Stomach smooth muscle (tissue), 2 donors: ENCODE data around the gene PPARA.
"Not testable (repeated sequence)": the region's sequence is repeated elsewhere in the genome, so short reads cannot be mapped to it uniquely, and the experiment has no call there.

Experiments used
- H3K27ac ChIP-seq: one replicate; pipeline ENCODE4 v1.7.0; 2013; ENCODE audit warnings: mild to moderate bottlenecking, low read length, inconsistent platforms
- H3K27me3 ChIP-seq, 2 donors: one replicate each; pipeline ENCODE4 v1.7.0; 2013; ENCODE audit warnings: low read length in 2 of 2; ENCODE audit not compliant: insufficient read depth in 2 of 2, control insufficient read depth in 1 of 2
- H3K36me3 ChIP-seq, 2 donors: one replicate each; pipeline ENCODE4 v1.7.0; 2013; ENCODE audit warnings: low read length in 2 of 2; ENCODE audit not compliant: control insufficient read depth in 2 of 2, insufficient read depth in 2 of 2
- H3K4me1 ChIP-seq: one replicate; pipeline ENCODE4 v1.7.0; 2013; ENCODE audit warnings: low read length; ENCODE audit not compliant: control insufficient read depth, insufficient read depth
- H3K4me3 ChIP-seq, 2 donors: one replicate each; pipeline ENCODE4 v1.7.0; 2013; ENCODE audit warnings: low read length in 2 of 2
- H3K9ac ChIP-seq, 2 donors: one replicate each; pipeline ENCODE4 v1.7.0; 2013; ENCODE audit warnings: low read length in 2 of 2, mild to moderate bottlenecking in 1 of 2
- H3K9me3 ChIP-seq, 2 donors: one replicate each; pipeline ENCODE4 v1.7.0; 2013; ENCODE audit warnings: low read length in 2 of 2; ENCODE audit not compliant: control insufficient read depth in 2 of 2
- donor health status: healthy.
- donor health status: Pancreatic carcinoma.

Gene PPARA

DNA sequence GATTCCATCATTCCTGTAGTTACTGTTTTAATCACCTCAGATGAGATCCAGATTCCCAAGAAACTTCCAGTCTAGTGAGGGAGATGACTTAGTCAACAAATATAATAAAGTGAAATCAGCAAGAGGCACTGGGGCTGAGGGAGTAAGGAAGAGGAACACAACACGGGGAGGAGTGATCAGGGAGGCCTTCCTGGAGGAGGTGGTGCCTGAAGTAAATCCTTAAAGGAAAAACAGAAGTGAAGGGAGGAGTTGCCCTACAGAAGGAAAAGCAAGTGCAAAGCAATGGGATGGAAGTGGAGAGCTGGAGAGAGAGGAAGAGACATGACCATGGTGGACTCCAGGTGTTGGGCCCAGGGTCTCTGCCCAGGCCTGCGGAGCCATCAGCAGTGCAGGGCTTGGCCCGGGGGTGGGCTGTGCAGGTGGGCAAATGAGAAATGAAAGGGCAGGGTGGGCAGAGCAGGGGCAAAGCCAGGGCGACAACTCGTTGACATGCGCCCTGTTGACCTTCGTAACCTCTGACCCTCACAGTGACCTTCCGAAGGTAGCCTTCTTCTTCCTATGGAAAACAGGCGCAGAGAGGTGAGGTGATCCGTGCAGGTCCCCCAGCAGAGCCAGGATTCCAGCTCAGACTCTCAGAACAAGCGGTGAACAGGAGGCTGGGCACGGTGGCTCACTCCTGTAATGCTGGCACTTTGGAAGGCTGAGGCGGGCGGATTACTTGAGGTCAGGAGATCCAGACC, 12.1 kb upstream of the PPARA start:
- Histone ChIP-seq H3K27me3 (no peaks in the 10 kb centered on the region), H3K4me3 (no peak overlapping the region), H3K36me3 (no peaks in the 10 kb centered on the region), H3K4me1 (peaks cover 6% of the 10 kb centered on the region), H3K27ac (no peak overlapping the region), H3K9me3 (no peaks in the 10 kb centered on the region), H3K9ac (no peak overlapping the region)

DNA sequence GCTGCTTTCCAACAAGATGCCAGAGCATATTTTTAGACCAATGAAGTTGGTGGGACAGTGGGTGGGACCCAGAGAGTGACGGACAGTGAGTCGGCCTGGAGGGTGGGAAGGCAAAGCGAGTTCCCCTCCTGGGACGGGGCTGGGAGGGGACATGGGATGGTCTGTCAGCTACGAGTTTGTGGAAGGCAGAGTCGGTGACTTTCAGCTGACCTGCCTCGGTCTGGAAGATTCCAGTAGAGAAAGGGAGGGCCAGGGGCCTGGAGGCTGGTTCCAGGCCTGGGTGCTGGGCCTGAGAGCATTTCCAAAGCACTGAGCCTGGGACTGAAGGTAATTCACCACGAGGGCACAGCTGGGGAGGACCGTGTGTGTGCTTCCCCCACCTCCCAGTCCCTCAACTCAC, 10.9 kb upstream of the PPARA start:
- H3K9ac ChIP-seq: not testable (repeated sequence)

DNA sequence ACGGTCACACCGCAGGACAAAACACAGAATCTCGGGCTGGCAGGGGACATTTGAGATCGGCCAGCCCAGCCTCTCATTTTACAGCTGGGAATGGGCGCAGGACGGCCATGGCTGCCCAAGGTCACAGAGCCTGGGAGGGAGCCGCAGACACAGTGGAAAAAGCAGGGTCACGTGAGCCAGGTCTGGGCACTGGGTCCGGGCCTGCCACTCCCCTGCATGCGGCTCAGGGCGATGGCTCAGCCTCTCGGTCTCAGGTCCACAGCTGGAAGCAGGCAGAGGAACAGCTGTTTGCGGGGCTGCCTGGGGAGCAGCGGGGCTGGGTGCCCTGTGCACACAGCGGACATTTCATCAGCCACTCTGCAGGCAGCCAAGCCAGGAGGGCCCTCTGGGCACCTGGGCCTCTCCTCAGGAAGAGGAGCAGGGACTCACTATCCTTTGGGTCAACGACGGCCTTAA, 10.4 kb upstream of the PPARA start:
- Histone ChIP-seq H3K27me3 (no peaks in the 10 kb centered on the region), H3K4me1 (peaks cover 6% of the 10 kb centered on the region), H3K4me3 (no peak overlapping the region), H3K9ac (peak overlapping the region in 1 of 2 donors; percentile 13), H3K36me3 (no peaks in the 10 kb centered on the region), H3K9me3 (no peaks in the 10 kb centered on the region), H3K27ac (peak overlapping the region; percentile 37)

More for the DNA sequence above, 10.9 kb upstream of the PPARA start:
- H3K4me1 ChIP-seq, H3K27me3 ChIP-seq, H3K36me3 ChIP-seq, H3K9me3 ChIP-seq, H3K4me3 ChIP-seq: not testable (repeated sequence)
- H3K27ac ChIP-seq: peak overlapping the region; percentile 37

DNA sequence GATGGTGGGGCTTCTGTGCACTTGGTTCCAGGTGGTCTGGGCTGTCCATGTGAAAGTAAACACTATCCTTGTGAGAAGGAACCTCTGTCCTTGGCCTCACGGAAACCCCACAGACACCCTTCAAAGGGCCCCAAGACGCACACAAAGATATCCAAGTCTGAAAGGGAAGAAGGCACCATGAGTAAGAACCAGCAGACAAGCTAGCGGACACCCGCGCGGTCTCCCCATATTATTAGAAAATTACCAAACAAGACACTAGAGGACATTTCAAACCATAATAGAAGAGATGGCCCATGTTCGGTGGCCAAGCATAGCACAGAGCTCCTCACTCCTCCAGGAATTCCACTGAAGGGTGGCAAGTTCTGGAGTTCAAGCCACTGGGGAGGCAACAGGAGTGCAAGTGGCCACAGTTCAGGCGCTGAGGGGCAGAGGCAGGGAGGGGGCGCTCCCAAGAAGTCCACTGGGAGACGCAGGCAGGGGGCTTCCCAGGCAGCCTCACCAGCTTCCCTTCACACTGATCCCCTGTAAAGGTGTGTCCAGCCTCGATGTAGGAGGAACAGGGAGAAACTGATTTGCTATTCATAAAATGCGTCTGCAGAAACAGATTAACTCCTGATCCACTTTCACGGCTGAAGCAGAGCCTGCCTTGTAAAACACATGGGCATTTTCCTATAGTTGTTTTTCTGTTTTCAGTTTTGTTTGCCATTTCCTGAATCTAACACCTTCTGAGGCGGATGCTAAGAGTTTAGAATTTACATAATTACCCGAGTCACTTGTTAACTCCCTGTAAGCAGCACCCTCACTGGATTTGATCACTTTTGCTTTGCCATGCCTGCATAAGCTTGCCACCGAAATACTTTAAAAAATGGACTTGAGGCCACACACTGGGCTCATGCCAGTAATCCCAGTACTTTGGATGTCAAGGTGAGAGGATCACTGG, 9.1 kb upstream of the PPARA start:
- Histone ChIP-seq H3K9me3 (no peaks in the 10 kb centered on the region), H3K9ac (no peak overlapping the region), H3K4me1 (peaks cover 6% of the 10 kb centered on the region), H3K27me3 (no peaks in the 10 kb centered on the region), H3K27ac (no peak overlapping the region), H3K36me3 (no peaks in the 10 kb centered on the region), H3K4me3 (no peak overlapping the region)

- Histone ChIP-seq H3K36me3 (no peaks in the 10 kb centered on the region), H3K27ac (no peak overlapping the region), H3K4me1 (peaks cover 7% of the 10 kb centered on the region), H3K4me3 (no peak overlapping the region), H3K9me3 (no peaks in the 10 kb centered on the region), H3K9ac (no peak overlapping the region), H3K27me3 (no peaks in the 10 kb centered on the region)
Measured at GRCh38 chr22:46142548-46143490, 7.5 kb upstream of the PPARA start.

DNA sequence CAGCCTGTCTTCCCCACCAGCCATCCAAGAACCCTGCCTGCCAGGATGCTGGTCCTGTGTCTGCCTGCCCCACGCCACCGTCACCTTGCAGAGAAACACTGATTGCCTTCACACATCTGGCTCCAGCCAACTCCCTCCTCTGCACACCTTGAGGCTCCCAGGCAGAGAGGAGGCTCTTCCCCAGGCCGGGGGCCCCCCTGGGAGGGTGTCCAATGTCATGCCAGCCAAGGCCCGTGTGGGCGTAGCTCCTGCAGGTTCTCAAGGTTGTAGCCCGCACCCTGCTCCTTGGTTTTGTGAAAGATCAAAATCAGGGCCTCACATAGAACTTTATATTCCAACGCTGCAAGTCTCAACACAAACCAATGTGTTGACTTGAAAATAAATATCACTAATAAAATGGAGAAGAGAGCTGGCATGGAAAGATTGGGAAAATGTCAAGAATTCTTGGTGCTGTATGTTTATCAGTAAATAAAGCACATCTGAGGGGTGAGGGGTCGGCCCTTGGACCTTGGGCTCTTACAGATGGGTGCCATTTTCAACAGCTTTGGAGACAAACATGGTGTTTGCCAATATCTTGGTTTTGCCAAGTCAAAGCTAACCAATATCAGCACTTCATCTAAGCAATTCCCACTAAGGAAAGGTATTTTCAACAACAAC, 6.7 kb upstream of the PPARA start:
- Histone ChIP-seq H3K4me1 (peaks cover 7% of the 10 kb centered on the region), H3K4me3 (no peak overlapping the region), H3K9ac (no peak overlapping the region), H3K36me3 (no peaks in the 10 kb centered on the region), H3K9me3 (no peaks in the 10 kb centered on the region), H3K27me3 (no peaks in the 10 kb centered on the region), H3K27ac (no peak overlapping the region)

DNA sequence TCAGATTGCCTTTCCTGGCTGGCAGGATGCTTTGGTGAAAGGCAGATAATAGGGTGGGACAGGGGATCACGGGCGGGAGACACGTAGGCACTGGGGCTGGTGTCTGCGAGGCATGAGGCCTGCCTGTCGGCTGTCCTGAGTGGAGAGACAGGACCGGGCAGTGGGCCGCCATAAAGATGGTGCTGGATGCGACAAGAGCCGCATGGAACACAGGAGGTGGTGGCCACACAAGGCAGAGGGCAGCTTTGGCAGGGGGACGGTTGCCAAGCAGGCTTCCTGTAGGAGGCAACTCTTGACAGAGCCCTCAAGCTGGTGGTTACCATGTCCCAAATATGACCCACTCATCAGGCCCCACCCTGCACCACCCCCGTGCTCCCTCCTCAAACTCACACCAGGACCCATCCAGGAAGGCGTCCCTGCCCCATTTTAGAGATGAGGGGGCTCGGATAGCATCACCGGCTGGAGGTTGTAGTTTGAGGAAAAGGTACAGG, 4.9 kb upstream of the PPARA start:
- Histone ChIP-seq H3K36me3 (no peaks in the 10 kb centered on the region), H3K9ac (no peak overlapping the region)

DNA sequence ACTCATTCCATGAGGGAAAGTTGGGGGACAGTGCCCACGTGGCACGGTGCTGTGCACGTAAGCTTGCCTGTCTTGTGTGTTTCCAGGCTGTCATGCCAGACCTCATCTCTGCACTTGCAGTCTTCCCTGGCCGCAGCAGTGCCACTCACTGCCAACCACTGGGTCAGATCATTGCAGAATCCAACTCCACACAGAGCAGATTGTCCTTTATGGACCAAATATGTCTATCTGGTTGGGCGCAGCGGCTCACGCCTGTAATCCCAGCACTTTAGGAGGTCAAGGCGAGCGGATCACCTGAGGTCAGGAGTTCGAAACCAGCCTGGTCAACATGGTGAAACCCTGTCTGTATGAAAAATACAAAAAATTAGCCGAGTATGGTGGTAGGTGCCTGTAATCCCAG, 4.4 kb upstream of the PPARA start:
- Histone ChIP-seq H3K27ac (no peak overlapping the region), H3K9me3 (no peaks in the 10 kb centered on the region), H3K4me1 (peaks cover 15% of the 10 kb centered on the region), H3K9ac (no peak overlapping the region), H3K27me3 (no peaks in the 10 kb centered on the region), H3K4me3 (no peak overlapping the region), H3K36me3 (no peaks in the 10 kb centered on the region)

More for the DNA sequence above, 4.9 kb upstream of the PPARA start:
- H3K27me3 ChIP-seq: no peaks in the 10 kb centered on the region
- peaks cover 15% of the 10 kb centered on the region for H3K4me1 ChIP-seq
- H3K9me3 ChIP-seq: no peaks in the 10 kb centered on the region
- no peak overlapping the region for H3K4me3 ChIP-seq
- no peak overlapping the region for H3K27ac ChIP-seq

GRCh38 chr22:46146329-46146728, 4.0 kb upstream of the PPARA start:
- no peaks in the 10 kb centered on the region for H3K36me3 ChIP-seq
- H3K9me3 ChIP-seq: no peaks in the 10 kb centered on the region
- no peaks in the 10 kb centered on the region for H3K27me3 ChIP-seq
- H3K4me3 ChIP-seq: no peak overlapping the region
- no peak overlapping the region for H3K27ac ChIP-seq
- H3K4me1 ChIP-seq: peaks cover 16% of the 10 kb centered on the region
- H3K9ac ChIP-seq: no peak overlapping the region

DNA sequence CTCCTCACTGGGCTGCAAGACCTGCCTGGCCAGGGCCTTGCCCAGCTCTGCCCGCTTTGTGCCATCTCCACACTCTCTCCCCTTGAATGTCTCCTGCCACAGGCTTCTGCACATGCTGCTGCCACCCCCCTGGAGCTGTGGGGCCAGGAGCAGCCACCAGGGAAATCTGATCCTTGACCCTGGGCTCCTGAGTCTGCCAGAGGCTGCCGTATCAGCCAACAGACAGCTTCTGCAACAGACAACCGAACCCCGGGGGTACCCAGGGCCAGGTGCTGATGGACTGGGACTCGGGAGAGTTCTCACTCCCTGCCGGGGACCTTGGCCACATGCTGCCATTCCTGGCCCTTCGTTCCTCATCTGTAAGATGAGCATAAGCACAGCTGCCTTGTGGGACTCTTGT, 3.3 kb upstream of the PPARA start:
- Histone ChIP-seq H3K9me3 (no peaks in the 10 kb centered on the region), H3K9ac (no peak overlapping the region), H3K27me3 (no peaks in the 10 kb centered on the region), H3K4me1 (peaks cover 23% of the 10 kb centered on the region), H3K4me3 (no peak overlapping the region), H3K36me3 (no peaks in the 10 kb centered on the region), H3K27ac (no peak overlapping the region)
